CD14-positive monocyte (primary cell): ENCODE measurements around the gene POLD4. TPM values are rescaled to one million over a fixed set of nuclear protein-coding genes. Genes with fewer than 3 reads are reported as not detected.

Experiments
- DNase-seq, 3 donors: peaks; one replicate each; pipeline ENCODE4 v3.0.0-alpha.2; 2011 to 2022
- H2AFZ ChIP-seq: 2 replicates; pipeline ENCODE4 v1.6.0; 2012; ENCODE audit warnings: mild to moderate bottlenecking, low read depth, low read length, inconsistent platforms; ENCODE audit not compliant: insufficient read depth, poor library complexity, severe bottlenecking
- H3K27ac ChIP-seq, 2 donors: 1 replicate in 1 of 2; 2 replicates in 1 of 2; pipeline ENCODE4 v1.5.1; 2012 to 2013; ENCODE audit warnings: low read length in 2 of 2, control low read depth in 1 of 2, inconsistent platforms in 1 of 2, low read depth in 1 of 2, mild to moderate bottlenecking in 1 of 2
- H3K27me3 ChIP-seq, 2 donors: one replicate each; pipeline versions ENCODE4 v1.6.0 to v1.6.1; 2011 to 2013; ENCODE audit warnings: low read length in 2 of 2; ENCODE audit not compliant: control insufficient read depth in 2 of 2, insufficient read depth in 2 of 2
- H3K36me3 ChIP-seq, 2 donors: replicated peaks in 1 of 2; 1 replicate in 1 of 2; 2 replicates in 1 of 2; pipeline versions ENCODE4 v1.5.1 to v1.6.1; 2012 to 2013; ENCODE audit warnings: low read length in 2 of 2, control low read depth in 1 of 2, inconsistent platforms in 1 of 2, mild to moderate bottlenecking in 1 of 2; ENCODE audit not compliant: insufficient read depth in 2 of 2, control insufficient read depth in 1 of 2
- H3K4me1 ChIP-seq, 2 donors: 1 replicate in 1 of 2; 2 replicates in 1 of 2; pipeline versions ENCODE4 v1.5.1 to v1.6.1; 2012 to 2013; ENCODE audit warnings: low read length in 2 of 2, control low read depth in 1 of 2, inconsistent platforms in 1 of 2, mild to moderate bottlenecking in 1 of 2, moderate library complexity in 1 of 2; ENCODE audit not compliant: insufficient read depth in 2 of 2, control insufficient read depth in 1 of 2
- H3K4me2 ChIP-seq: replicated peaks from 2 replicates; pipeline ENCODE3; 2012; ENCODE audit warnings: low read length, moderate library complexity, mild to moderate bottlenecking; ENCODE audit not compliant: poor library complexity, severe bottlenecking; ENCODE audit errors: extremely low read depth
- H3K4me3 ChIP-seq, 3 experiments: fragments of 200-600 bp in 1 of 3; sonication (generic) in 1 of 3; replicated peaks in 1 of 3; 1 replicate in 2 of 3; 2 replicates in 1 of 3; pipeline ENCODE4 v1.5.1; 2011 to 2013; ENCODE audit warnings: low read length in 3 of 3, mild to moderate bottlenecking in 3 of 3, control low read depth in 2 of 3, low read depth in 2 of 3, inconsistent platforms in 1 of 3, moderate library complexity in 1 of 3
- H3K79me2 ChIP-seq: 2 replicates; pipeline ENCODE4 v1.6.0; 2012; ENCODE audit warnings: mild to moderate bottlenecking, control low read depth, inconsistent platforms, low read length, moderate library complexity; ENCODE audit not compliant: insufficient read depth
- H3K9ac ChIP-seq: 2 replicates; pipeline ENCODE4 v1.6.0; 2017; ENCODE audit warnings: low read length, mild to moderate bottlenecking; ENCODE audit not compliant: insufficient read depth, poor library complexity, severe bottlenecking
- H3K9me3 ChIP-seq, 2 donors: replicated peaks in 1 of 2; 1 replicate in 1 of 2; 2 replicates in 1 of 2; pipeline versions ENCODE4 v1.5.1 to v1.6.1; 2012 to 2013; ENCODE audit warnings: low read length in 2 of 2, control low read depth in 1 of 2; ENCODE audit not compliant: control insufficient read depth in 1 of 2, insufficient read depth in 1 of 2
- H4K20me1 ChIP-seq: 2 replicates; pipeline ENCODE4 v1.6.0; 2012; ENCODE audit warnings: mild to moderate bottlenecking, low read length, control low read depth, moderate library complexity; ENCODE audit not compliant: insufficient read depth
- H3K27ac Mint-ChIP-seq, 7 donors: one replicate each; pipeline ENCODE4 v1.8.0; 2020; ENCODE audit warnings: mild to moderate bottlenecking in 7 of 7, mixed read lengths in 7 of 7, moderate library complexity in 6 of 7, inconsistent platforms in 2 of 7
- H3K27me3 Mint-ChIP-seq, 3 donors: one replicate each; pipeline ENCODE4 v1.8.0; 2021 to 2022; ENCODE audit warnings: low read depth in 3 of 3, mild to moderate bottlenecking in 3 of 3, mixed read lengths in 3 of 3, moderate library complexity in 3 of 3, inconsistent platforms in 1 of 3
- H3K36me3 Mint-ChIP-seq, 2 donors: one replicate each; pipeline ENCODE4 v1.8.0; 2020; ENCODE audit warnings: mixed read lengths in 2 of 2, inconsistent platforms in 1 of 2, mild to moderate bottlenecking in 1 of 2
- H3K4me1 Mint-ChIP-seq: one replicate; pipeline ENCODE4 v1.8.0; 2020; ENCODE audit warnings: mild to moderate bottlenecking, mixed read lengths
- H3K4me3 Mint-ChIP-seq, 2 donors: one replicate each; pipeline ENCODE4 v1.8.0; 2020; ENCODE audit warnings: mild to moderate bottlenecking in 2 of 2, mixed read lengths in 2 of 2, moderate library complexity in 1 of 2
- H3K9me3 Mint-ChIP-seq, 7 donors: one replicate each; pipeline ENCODE4 v1.8.0; 2020 to 2022; ENCODE audit warnings: mixed read lengths in 7 of 7, mild to moderate bottlenecking in 6 of 7, moderate library complexity in 6 of 7, inconsistent platforms in 2 of 7
- WGBS: methylation state at CpG from one replicate; pipeline ENCODE4 v1.1.5; 2013; ENCODE audit warnings: missing lambda C conversion rate; ENCODE audit not compliant: insufficient coverage; 5-methylcytosine and 5-hydroxymethylcytosine counted together
- intact Hi-C, 2 donors: fragments of 100-400 bp; cut with micrococcal nuclease; formaldehyde crosslinking; loops; one replicate each; pipeline versions ENCODE4 v1.15.0 to v1.15.1; 2023
- polyA plus RNA-seq, 3 donors: library from polyadenylated mRNA; depleted of rRNA in 1 of 3; unstranded in 2 of 3; stranded (reverse) in 1 of 3; fragments of 300-500 nt in 2 of 3; fragments of >200 nt in 1 of 3; fragmentation: Illumina TruSeq in 2 of 3; gene quantifications; 1 replicate in 2 of 3; 2 replicates in 1 of 3; pipeline ENCODE4 v1.2.3, GENCODE V29; 2012 to 2021
- TF ChIP-seq, protein P1 (sequence below): fragments of 200-600 bp; IDR thresholded peaks from one replicate; pipeline ENCODE4 v1.8.0; 2022; ENCODE audit warnings: antibody characterized with exemption, mild to moderate bottlenecking

The POLD4 gene
- polyA plus RNA-seq, 3 donors, result 157 to 205 (median 176) TPM

GRCh38 chr11:67323526-67323925, 29.8 kb downstream of the POLD4 start:
- Histone ChIP-seq H3K4me1 (peaks cover 0 to under 1% of the 10 kb centered on the region in 2 donors), H4K20me1 (no peaks in the 10 kb centered on the region), H3K9me3 (no peaks in the 10 kb centered on the region), H3K27me3 (no peaks in the 10 kb centered on the region), H3K4me2 (no peak overlapping the region), H3K36me3 (no peaks in the 10 kb centered on the region), H3K9ac (no peak overlapping the region), H3K4me3 (no peak overlapping the region), H3K27ac (no peak overlapping the region), H3K79me2 (no peaks in the 10 kb centered on the region), H2AFZ (no peak overlapping the region)
- Mint-ChIP-seq H3K27me3 (peaks cover 2 to 7% (median 6%) of the 10 kb centered on the region in 3 donors), H3K4me3 (no peak overlapping the region), H3K27ac (no peak overlapping the region), H3K36me3 (no peaks in the 10 kb centered on the region), H3K4me1 (peaks cover 2% of the 10 kb centered on the region), H3K9me3 (no peaks in the 10 kb centered on the region)
- TF ChIP-seq, protein P1, sequence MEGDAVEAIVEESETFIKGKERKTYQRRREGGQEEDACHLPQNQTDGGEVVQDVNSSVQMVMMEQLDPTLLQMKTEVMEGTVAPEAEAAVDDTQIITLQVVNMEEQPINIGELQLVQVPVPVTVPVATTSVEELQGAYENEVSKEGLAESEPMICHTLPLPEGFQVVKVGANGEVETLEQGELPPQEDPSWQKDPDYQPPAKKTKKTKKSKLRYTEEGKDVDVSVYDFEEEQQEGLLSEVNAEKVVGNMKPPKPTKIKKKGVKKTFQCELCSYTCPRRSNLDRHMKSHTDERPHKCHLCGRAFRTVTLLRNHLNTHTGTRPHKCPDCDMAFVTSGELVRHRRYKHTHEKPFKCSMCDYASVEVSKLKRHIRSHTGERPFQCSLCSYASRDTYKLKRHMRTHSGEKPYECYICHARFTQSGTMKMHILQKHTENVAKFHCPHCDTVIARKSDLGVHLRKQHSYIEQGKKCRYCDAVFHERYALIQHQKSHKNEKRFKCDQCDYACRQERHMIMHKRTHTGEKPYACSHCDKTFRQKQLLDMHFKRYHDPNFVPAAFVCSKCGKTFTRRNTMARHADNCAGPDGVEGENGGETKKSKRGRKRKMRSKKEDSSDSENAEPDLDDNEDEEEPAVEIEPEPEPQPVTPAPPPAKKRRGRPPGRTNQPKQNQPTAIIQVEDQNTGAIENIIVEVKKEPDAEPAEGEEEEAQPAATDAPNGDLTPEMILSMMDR, result no peak
- intact Hi-C loops, result no loop called here
- WGBS, result 99% methylated on average over 6 of the region's 7 CpGs
- no peak for DNase-seq

GRCh38 chr11:67322049-67322448, 31.3 kb downstream of the POLD4 start:
- Histone ChIP-seq H3K27ac (no peak overlapping the region), H3K9ac (no peak overlapping the region), H3K4me3 (no peak overlapping the region), H3K9me3 (no peaks in the 10 kb centered on the region), H3K36me3 (no peaks in the 10 kb centered on the region), H3K27me3 (peaks cover 0 to 4% of the 10 kb centered on the region in 2 donors), H4K20me1 (no peaks in the 10 kb centered on the region), H3K4me2 (no peak overlapping the region), H3K79me2 (no peaks in the 10 kb centered on the region), H3K4me1 (peaks cover 9 to 12% of the 10 kb centered on the region in 2 donors), H2AFZ (no peak overlapping the region)
- TF ChIP-seq, protein P1, result no peak
- Mint-ChIP-seq H3K4me3 (no peak overlapping the region), H3K4me1 (peaks cover 8% of the 10 kb centered on the region), H3K36me3 (no peaks in the 10 kb centered on the region), H3K27me3 (peaks cover 4 to 17% (median 12%) of the 10 kb centered on the region in 3 donors), H3K9me3 (no peaks in the 10 kb centered on the region), H3K27ac (no peak overlapping the region)
- DNase-seq, result no peak
- intact Hi-C loops, result no loop called here
- WGBS, result 83% methylated on average over 2 of the region's 3 CpGs
